Activated B cell treated with CpG ODN at 0.5 μM for 24 hours (primary cell): ENCODE data around the gene SIN3A. TPM values are rescaled to one million over a fixed set of nuclear protein-coding genes. Genes with fewer than 3 reads are reported as not detected.

Experiments
- ATAC-seq: fragments of 200-7000 bp; cut with Tn5 transposase; one replicate; pipeline ENCODE4 v1.10.0; 2021; ENCODE audit warnings: low read depth, mild to moderate bottlenecking, moderate library complexity
- CTCF ChIA-PET: fragments of 350-600 bp; sonication (Branson Sonifier 250); formaldehyde crosslinking; loops from one replicate; lab custom pipeline; 2021; ENCODE audit warnings: antibody characterized with exemption; lab: Charles Lee
- POLR2A ChIA-PET: fragments of 350-600 bp; sonication (Branson Sonifier 250); formaldehyde crosslinking; loops from one replicate; lab custom pipeline; 2021; ENCODE audit warnings: antibody characterized with exemption; lab: Charles Lee
- DNase-seq: peaks from one replicate; pipeline ENCODE4 v3.0.0; 2022
- H3K27ac Mint-ChIP-seq: one replicate; pipeline ENCODE4 v1.8.0; 2020; ENCODE audit warnings: mixed read lengths
- H3K27me3 Mint-ChIP-seq: one replicate; pipeline ENCODE4 v1.8.0; 2021; ENCODE audit warnings: mixed read lengths
- H3K36me3 Mint-ChIP-seq: one replicate; pipeline ENCODE4 v1.8.0; 2021; ENCODE audit warnings: low read depth, mixed read lengths
- H3K4me1 Mint-ChIP-seq: one replicate; pipeline ENCODE4 v1.8.0; 2021; ENCODE audit warnings: mixed read lengths
- H3K4me3 Mint-ChIP-seq: one replicate; pipeline ENCODE4 v1.8.0; 2020; ENCODE audit warnings: mild to moderate bottlenecking, mixed read lengths
- H3K9me3 Mint-ChIP-seq: one replicate; pipeline ENCODE4 v1.8.0; 2020; ENCODE audit warnings: mixed read lengths
- CTCF ChIP-seq: fragments of 200-600 bp; IDR thresholded peaks from one replicate; pipeline ENCODE4 v1.8.0; 2022; ENCODE audit warnings: antibody characterized with exemption, mild to moderate bottlenecking
- intact Hi-C: fragments of 100-400 bp; cut with micrococcal nuclease; formaldehyde crosslinking; loops from one replicate; pipeline ENCODE4 v1.15.1; 2024
- total RNA-seq: library from RNA; stranded (reverse); gene quantifications from 2 replicates; pipeline ENCODE4 v1.2.3, GENCODE V29; 2022

The SIN3A gene
- total RNA-seq, 1 donor from 2014 or later = 122 TPM

- H3K36me3 Mint-ChIP-seq = peaks cover 43% of the 10 kb centered on the region
- intact Hi-C loops = no loop called here
- CTCF ChIA-PET = no interaction called here
These were observed 90.0 kb downstream of the SIN3A start for GRCh38 chr15:75361361-75361988.

GRCh38 chr15:75360856-75361255 lies 90.6 kb downstream of the SIN3A start:
- ChIA-PET POLR2A (interaction anchor here (1.8 kb wide), 1 partner anchor 7 kb away, joined by 5 read pairs; the partner anchor contains the start of gene MAN2C1), CTCF (no interaction called here)
- H3K4me1 Mint-ChIP-seq = no peaks in the 10 kb centered on the region
- no peaks in the 10 kb centered on the region for H3K27me3 Mint-ChIP-seq
- ATAC-seq = no peak
- DNase-seq = no peak
- H3K4me3 Mint-ChIP-seq = no peak overlapping the region
- H3K27ac Mint-ChIP-seq = no peak overlapping the region
- H3K36me3 Mint-ChIP-seq = peaks cover 42% of the 10 kb centered on the region
- intact Hi-C loops = no loop called here
- no peak for TF ChIP-seq CTCF
- H3K9me3 Mint-ChIP-seq = no peaks in the 10 kb centered on the region

More at GRCh38 chr15:75361361-75361988, 90.0 kb downstream of the SIN3A start:
- Mint-ChIP-seq H3K27me3 (no peaks in the 10 kb centered on the region), H3K4me3 (no peak overlapping the region), H3K4me1 (no peaks in the 10 kb centered on the region), H3K9me3 (no peaks in the 10 kb centered on the region), H3K27ac (no peak overlapping the region)
- no peak for ATAC-seq
- POLR2A ChIA-PET = no interaction called here
- no peak for DNase-seq
- no peak for TF ChIP-seq CTCF

DNA sequence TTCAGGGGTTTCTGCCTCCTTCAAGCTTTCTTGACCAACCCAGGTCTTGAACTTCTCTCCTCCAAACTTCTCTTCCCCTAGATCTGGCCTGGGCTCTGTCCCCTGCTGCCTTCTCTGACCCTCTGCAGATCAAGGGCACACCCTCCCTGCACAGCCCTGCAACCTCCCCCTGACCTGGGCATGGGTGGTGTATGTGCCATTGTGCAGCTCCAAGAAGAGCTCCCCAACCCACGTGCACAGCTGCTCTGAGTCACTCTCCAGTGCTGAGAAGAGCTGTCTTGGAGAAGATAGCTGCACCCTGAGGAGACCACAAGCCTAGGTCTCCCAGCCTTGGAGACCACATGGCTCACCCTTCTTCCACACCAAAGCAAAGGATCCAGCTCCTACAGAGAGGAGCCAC lies 91.1 kb downstream of the SIN3A start:
- intact Hi-C loops = no loop called here
- Mint-ChIP-seq H3K36me3 (peaks cover 41% of the 10 kb centered on the region), H3K27ac (no peak overlapping the region), H3K4me3 (no peak overlapping the region), H3K4me1 (no peaks in the 10 kb centered on the region), H3K27me3 (no peaks in the 10 kb centered on the region), H3K9me3 (no peaks in the 10 kb centered on the region)
- ATAC-seq (no peak), DNase-seq (no peak)
- POLR2A ChIA-PET = interaction anchor here (1.8 kb wide), 1 partner anchor 8 kb away, joined by 5 read pairs; the partner anchor contains the start of gene MAN2C1
- TF ChIP-seq CTCF = no peak
- CTCF ChIA-PET = interaction anchor here (1.2 kb wide), 1 partner anchor 8 kb away, joined by 3 read pairs; the partner anchor contains the start of gene MAN2C1

DNA sequence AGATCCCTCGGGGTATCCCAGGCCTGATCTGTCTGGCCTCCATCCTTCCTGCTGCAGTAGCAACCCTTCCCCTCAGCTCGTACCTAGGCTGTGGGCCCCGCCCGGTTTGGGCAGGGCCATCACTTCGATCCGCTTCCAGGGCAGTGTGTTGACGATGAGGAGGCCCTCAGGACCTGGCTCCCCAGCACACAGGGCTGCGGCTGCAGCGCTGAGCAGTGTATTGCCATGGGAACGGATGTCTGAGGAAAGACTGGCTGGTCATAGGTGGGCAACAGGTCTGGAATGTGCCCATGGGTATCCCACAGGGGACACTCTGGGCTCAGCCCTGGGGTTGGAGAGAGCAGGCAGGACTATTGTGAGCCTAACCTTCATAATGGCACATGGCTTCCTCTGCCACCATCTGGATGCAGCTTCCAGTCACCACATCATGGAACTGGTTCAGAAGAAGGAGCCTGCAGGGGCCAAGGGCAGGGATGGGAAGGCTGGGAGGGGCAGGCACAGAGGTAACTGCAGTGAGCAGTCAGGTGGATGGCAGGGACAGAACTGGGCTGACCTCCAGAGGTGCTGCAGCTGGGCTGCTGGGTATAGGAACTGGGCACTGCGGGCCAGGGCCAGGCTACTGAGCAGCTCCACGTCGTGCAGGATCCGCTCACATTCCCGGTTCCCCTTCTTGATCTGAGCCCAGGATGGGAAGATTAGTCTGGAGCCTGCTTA lies 91.8 kb downstream of the SIN3A start:
- ChIA-PET POLR2A (interaction anchor here (1.8 kb wide), 1 partner anchor 9 kb away, joined by 5 read pairs; the partner anchor contains the start of gene MAN2C1), CTCF (interaction anchor here (1.2 kb wide), 1 partner anchor 9 kb away, joined by 3 read pairs; the partner anchor contains the start of gene MAN2C1)
- H3K36me3 Mint-ChIP-seq = peaks cover 41% of the 10 kb centered on the region
- H3K4me3 Mint-ChIP-seq = no peak overlapping the region
- ATAC-seq (no peak), DNase-seq (no peak)
- no peaks in the 10 kb centered on the region for H3K4me1 Mint-ChIP-seq
- H3K27ac Mint-ChIP-seq = no peak overlapping the region
- TF ChIP-seq CTCF = no peak
- H3K9me3 Mint-ChIP-seq = no peaks in the 10 kb centered on the region
- no peaks in the 10 kb centered on the region for H3K27me3 Mint-ChIP-seq
- intact Hi-C loops = no loop called here
